Stimulated activated CD4-positive, alpha-beta T cell treated with anti-CD3 and anti-CD28 coated beads, Interleukin-4, amount 100 ng/mL, for 4 hours (primary cell): Measurements from ENCODE around the gene IFNAR1.
"Not testable (repeated sequence)": the region's sequence is repeated elsewhere in the genome, so short reads cannot be mapped to it uniquely, and the experiment has no call there.

Experiments used
- DNase-seq, 2 experiments: peaks; one replicate each; pipeline ENCODE4 v3.0.0-alpha.2; 2020

IFNAR1 gene

DNA sequence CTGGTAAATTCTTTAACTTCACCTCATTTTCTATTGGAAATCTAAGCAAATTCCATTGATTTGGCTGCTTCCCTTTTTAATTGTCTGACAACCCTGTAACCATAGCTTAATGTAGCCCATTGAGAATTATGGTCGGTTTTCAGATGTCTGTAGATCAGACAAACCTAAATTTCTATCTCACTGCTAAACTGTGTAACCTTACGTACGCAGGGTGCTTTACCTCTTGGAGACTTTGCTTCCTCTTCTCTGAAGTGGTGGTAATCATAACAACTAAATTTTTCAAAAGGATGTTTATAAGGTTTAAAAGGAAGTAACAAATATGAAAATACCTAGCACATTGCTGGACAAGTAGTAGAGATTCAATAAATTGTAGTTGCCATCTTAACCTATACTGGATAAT lies 25.9 kb downstream of the IFNAR1 start:
- DNase-seq, result no peak

DNA sequence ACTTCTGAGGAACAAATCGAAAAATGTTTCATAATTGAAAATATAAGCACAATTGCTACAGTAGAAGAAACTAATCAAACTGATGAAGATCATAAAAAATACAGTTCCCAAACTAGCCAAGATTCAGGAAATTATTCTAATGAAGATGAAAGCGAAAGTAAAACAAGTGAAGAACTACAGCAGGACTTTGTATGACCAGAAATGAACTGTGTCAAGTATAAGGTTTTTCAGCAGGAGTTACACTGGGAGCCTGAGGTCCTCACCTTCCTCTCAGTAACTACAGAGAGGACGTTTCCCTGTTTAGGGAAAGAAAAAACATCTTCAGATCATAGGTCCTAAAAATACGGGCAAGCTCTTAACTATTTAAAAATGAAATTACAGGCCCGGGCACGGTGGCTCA lies 30.6 kb downstream of the IFNAR1 start:
- DNase-seq, result no peak

DNA sequence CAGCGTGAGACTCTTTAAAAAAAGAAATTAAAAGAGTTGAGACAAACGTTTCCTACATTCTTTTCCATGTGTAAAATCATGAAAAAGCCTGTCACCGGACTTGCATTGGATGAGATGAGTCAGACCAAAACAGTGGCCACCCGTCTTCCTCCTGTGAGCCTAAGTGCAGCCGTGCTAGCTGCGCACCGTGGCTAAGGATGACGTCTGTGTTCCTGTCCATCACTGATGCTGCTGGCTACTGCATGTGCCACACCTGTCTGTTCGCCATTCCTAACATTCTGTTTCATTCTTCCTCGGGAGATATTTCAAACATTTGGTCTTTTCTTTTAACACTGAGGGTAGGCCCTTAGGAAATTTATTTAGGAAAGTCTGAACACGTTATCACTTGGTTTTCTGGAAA lies 31.2 kb downstream of the IFNAR1 start:
- no peak for DNase-seq

DNA sequence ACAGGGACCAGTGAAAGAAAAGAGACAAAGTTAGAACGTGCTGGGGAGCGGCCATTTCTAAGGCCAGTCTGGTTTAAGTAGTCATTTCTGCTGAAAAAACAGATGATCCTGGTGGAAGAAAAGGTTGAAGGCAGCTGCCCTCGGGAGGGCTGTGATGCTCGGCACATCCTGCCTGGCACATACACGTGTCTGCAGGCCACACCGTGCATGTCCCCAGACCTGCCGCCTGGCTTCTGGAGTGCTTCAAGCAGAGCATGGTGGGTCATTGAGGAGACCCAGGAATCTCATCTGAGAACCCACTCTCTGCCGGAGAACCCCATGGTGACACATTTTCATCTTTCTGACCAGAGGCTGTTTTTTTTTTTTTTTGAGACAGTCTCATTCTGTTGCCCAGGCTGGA lies 32.4 kb downstream of the IFNAR1 start:
- no peak for DNase-seq

GRCh38 chr21:33359446-33359845 lies 34.7 kb downstream of the IFNAR1 start:
- DNase-seq, result no peak

DNA sequence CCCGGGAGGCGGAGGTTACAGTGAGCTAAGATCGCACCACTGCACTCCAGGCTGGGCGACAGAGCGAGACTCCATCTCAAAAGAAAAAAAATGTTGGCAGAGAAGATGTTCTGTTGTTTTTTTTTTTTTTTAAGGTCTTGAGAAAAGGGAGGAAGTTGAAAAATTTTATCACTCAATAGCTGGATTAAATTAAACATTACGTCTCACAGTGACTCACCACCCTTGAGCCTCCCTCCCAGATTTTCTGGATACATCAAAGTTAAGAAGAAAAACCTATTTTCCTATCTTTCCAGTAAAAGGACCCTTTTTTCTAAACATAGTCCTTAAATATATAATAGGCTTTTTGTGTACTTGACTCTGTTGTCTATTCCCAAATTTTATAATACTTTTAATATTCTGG lies 35.5 kb downstream of the IFNAR1 start:
- no peak for DNase-seq

DNA sequence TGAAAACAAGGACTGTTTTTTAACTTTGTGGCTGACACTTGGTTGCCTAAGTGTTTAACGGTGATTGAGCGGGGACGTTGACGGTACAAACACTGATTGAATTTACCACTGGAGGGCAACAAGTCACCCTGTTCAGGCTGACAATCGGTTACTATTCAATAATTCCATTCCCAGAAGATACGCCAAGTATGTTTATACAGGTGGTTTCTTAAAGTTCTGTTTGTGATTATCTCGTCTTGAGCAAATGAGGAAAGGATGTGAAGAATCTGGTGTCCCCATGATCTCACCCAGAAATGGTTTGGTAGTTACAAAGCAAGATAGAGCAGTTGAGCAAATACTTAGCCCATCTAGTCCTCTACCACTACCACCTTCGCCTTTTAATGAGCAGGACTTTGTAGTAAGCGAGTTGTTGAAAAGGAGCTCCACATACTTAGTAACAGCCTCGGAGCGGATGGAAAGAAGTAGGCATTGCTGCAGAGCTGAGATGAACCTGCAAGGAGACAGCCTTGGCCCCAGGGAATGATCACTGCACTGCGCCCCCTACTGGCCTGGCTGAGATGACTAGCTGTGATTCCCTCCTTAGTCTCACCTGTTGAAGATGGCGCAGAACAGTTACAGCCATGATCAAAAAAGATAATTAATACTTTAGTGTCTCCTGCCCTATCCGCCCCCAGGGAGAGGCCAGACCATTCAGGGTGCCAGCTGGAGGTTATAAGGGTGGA lies 36.3 kb downstream of the IFNAR1 start:
- DNase-seq, result peak; percentile 80 to 88

DNA sequence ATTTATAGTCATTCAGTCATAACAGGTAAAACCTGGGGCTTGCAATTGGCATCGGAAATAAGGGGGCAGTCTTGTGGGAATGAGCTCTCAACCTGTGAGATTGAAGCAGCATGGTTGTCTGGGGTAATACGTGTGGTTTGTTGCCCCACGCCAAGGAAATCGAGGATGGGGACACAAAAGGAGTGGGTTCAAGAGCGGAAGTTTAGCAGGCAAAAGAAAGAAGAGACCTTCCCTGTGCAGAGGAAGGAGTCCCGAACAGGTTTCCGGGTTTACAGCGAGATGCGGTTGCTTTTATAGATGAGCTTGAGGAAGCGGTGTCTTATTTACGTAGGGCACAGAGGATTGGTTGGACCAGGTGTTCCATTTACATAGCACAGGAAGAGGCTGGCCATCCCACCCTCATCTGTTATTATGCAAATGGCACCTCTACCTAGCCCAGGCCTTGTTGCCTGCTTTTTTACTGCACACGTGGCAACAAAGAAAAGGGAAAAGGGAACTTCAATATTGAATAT lies 37.3 kb downstream of the IFNAR1 start:
- peak in 1 of 2 experiments; percentile 60 for DNase-seq

DNA sequence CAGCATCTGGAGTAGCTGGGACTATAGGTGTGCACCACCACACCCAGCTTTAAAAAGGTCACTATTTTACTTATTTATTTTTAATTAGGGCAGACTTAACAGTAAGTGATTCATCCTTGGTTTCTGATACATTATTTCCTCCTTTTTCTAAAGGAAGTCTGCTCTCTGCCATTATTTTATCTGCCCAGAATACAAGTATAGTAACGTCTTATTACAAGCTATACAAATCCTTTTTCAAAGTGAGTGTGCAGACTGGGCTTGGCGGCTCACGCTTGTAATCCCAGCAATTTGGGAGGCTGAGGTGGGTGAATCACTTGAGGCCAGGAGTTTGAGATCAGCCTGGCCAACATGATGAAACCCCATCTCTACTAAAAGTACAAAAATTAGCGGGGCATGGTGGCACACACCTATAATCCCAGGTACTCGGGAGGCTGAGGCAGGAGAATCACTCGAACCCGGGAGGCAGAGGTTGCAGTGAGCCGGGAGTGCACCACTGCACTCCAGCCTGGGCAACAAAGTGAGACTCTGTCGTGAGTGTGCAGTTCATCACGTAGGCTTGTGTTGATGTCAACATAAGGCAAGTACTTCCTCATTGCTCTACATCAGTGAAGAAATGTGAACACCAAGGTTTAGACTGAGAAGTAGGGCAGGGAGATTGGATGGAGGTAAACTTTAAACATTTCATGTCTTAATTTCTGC lies 39.3 kb downstream of the IFNAR1 start:
- DNase-seq, result not testable (repeated sequence)

- DNase-seq, result no peak
Measured at GRCh38 chr21:33364830-33365229, 40.1 kb downstream of the IFNAR1 start.

DNA sequence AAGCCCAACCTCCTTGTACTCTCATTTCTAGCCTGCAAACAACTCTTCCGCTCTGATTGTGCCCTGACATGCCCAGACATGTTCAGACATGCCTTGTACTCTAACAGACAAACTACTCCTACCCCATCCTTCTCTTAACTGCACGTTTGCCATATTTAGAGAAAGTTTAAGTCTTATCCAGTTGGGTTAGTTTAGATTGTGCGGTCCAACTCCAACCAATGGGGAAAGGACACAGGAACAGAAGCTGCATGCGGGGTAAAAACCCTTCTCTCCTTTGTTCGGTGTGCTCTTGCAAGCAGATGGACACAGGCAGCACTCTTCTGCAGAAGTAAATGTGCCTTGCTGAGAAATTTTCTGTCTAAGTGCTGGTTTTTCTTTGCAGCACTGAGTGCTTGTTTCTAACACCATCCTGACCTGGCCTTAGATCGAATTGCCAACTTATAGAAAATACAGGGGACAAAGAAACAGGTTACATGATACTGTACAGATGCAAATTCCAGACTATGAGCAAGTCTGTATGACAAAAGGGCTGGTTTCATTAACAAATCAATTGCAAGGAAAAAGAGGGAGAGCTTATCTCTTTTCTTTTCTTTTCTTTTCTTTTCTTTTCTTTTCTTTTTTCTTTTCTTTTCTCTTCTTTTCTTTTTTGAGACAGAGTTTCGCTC lies 42.7 kb downstream of the IFNAR1 start:
- no peak for DNase-seq

- no peak for DNase-seq
Measured at GRCh38 chr21:33368124-33368523, 43.4 kb downstream of the IFNAR1 start.

DNA sequence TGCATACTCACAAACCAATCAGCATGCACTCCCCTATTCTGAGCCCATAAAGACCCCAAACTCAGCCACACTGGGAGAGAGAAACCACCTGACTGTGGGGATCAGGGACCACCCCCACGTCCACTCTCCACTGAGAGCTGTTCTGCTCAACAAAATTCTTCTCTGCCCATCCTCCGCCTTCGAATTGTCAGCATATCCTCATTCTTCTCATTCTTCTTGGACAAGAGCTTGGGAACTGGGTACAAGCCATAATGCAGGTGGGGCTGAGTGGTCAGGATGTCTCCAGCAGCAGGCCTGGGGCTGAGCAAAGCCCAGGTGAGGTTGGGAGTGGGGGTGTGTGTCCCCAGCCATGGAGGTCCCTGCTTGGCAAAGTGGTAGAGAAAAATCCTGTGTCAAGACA lies 43.8 kb downstream of the IFNAR1 start:
- DNase-seq, result no peak

- no peak for DNase-seq
Measured at GRCh38 chr21:33369586-33369985, 44.8 kb downstream of the IFNAR1 start.

- no peak for DNase-seq
Measured at GRCh38 chr21:33370305-33370704, 45.5 kb downstream of the IFNAR1 start.

GRCh38 chr21:33371366-33371765 lies 46.6 kb downstream of the IFNAR1 start:
- no peak for DNase-seq

DNA sequence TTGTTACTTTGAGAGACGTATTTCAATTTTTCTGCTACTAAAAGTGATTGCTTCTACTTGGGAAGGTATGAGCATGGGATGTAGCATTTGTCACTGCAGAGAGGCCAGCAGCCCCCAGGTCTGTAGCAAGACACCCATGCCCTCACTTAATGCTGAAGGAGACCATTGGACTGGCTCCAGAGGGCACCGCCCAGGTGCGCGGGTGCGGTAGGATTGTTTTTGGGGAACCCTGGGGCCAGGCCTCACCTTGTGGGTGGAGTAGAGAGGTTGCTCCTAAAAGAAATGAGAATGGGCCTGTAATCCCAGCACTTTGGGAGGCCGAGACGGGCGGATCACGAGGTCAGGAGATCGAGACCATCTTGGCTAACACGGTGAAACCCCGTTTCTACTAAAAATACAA lies 47.8 kb downstream of the IFNAR1 start:
- DNase-seq, result no peak

GRCh38 chr21:33373451-33373850 lies 48.7 kb downstream of the IFNAR1 start:
- DNase-seq, result no peak

GRCh38 chr21:33374080-33374449 lies 49.3 kb downstream of the IFNAR1 start:
- DNase-seq, result no peak

- peak; percentile 48 to 60 for DNase-seq
Measured at GRCh38 chr21:33374450-33375096, 49.8 kb downstream of the IFNAR1 start.

GRCh38 chr21:33375101-33375644 lies 50.4 kb downstream of the IFNAR1 start:
- no peak for DNase-seq

DNA sequence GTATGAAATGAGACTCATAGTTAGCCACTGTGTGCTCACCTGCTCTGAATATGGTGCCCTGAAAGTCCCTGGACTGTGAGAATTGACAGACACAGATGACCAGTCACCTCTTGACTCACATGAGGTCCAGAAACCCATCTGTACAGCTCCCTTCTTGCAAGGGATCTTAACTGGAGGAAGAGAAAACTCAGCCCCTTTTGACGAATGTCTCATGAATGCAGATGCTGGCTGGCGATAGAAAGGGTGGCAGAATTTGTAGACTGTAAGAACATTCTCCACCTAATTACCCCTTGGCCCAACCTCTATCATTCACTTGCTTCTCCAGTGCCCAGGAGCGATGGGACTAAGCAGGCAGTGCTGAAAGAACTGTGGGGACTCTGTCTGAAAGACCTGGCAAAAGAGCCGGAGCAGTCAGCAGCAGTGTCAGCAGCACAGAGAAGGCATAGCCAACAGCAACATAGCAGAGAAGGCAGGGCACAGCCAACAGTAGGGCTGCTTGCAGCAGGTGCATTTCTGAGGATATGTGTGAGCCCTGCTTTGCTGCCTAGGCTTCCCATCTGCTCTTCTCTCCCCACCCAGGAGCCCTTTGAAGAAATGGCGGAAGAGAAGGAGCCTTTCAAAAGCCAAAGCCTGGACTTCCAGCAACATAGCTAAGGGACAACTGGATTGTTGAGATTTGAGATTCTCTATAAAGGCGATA lies 52.6 kb downstream of the IFNAR1 start:
- no peak for DNase-seq
